Measurements from ENCODE around the gene FKBP1C.

Gene FKBP1C

GRCh38 chr6:63245420-63245819, 34.2 kb downstream of the FKBP1C start:
- no peak for TF ChIP-seq CTCF (conservative IDR thresholded peaks at IDR 0.05)
- no peak for TF ChIP-seq ZFX (IDR thresholded peaks at IDR 0.05)
- no peak overlapping the region for H3K27ac ChIP-seq

GRCh38 chr6:63245909-63246308, 34.6 kb downstream of the FKBP1C start:
- TF ChIP-seq ZFX (IDR thresholded peaks at IDR 0.05) (no peak), CTCF (conservative IDR thresholded peaks at IDR 0.05) (peak; percentile 26)
- no peak overlapping the region for H3K27ac ChIP-seq

- no peak for TF ChIP-seq CTCF (conservative IDR thresholded peaks at IDR 0.05)
- TF ChIP-seq ZFX (IDR thresholded peaks at IDR 0.05), result no peak
- H3K27ac ChIP-seq, result no peak overlapping the region
Measured at GRCh38 chr6:63246581-63246980, 35.3 kb downstream of the FKBP1C start.

GRCh38 chr6:63249875-63250482, 38.7 kb downstream of the FKBP1C start:
- H3K27ac ChIP-seq, result no peak overlapping the region
- no peak for TF ChIP-seq ZFX (IDR thresholded peaks at IDR 0.05)
- no peak for TF ChIP-seq CTCF (conservative IDR thresholded peaks at IDR 0.05)

GRCh38 chr6:63259153-63259552, 47.9 kb downstream of the FKBP1C start:
- TF ChIP-seq ZFX (IDR thresholded peaks at IDR 0.05) (no peak), CTCF (conservative IDR thresholded peaks at IDR 0.05) (no peak)
- H3K27ac ChIP-seq, result no peak overlapping the region

- no peak overlapping the region for H3K27ac ChIP-seq
- TF ChIP-seq CTCF (conservative IDR thresholded peaks at IDR 0.05), result no peak
- no peak for TF ChIP-seq ZFX (IDR thresholded peaks at IDR 0.05)
Measured at GRCh38 chr6:63261820-63262219, 50.6 kb downstream of the FKBP1C start.

Measured in C4-2B (cell line).